Stomach (tissue), 19 donors: ENCODE data around the gene CNTN4. TPM values are rescaled to one million over a fixed set of nuclear protein-coding genes. Genes with fewer than 3 reads are reported as not detected.
A peak's percentile ranks its signal among the peaks of the same experiment; 100 is the strongest.

Experiments
- DNase-seq, 2 donors: peaks; one replicate each; pipeline versions ENCODE4 v3.0.0 to v3.0.0-alpha.2; 2013 to 2019
- H3K27ac ChIP-seq, 5 donors: fragments of 200-600 bp in 4 of 5; sonication (generic) in 4 of 5; one replicate each; pipeline ENCODE4 v1.5.1; 2013 to 2019; ENCODE audit warnings: mild to moderate bottlenecking in 1 of 5, moderate library complexity in 1 of 5
- H3K27me3 ChIP-seq, 3 donors: fragments of 200-600 bp; sonication (generic); one replicate each; pipeline ENCODE4 v1.5.1; 2017 to 2019; ENCODE audit warnings: mixed run types in 1 of 3
- H3K36me3 ChIP-seq, 4 donors: fragments of 200-600 bp; sonication (generic); 1 replicate in 3 of 4; 2 replicates in 1 of 4; pipeline ENCODE4 v1.5.1; 2016 to 2019
- H3K4me1 ChIP-seq, 4 donors: fragments of 200-600 bp; sonication (generic); one replicate each; pipeline ENCODE4 v1.5.1; 2016 to 2019
- H3K4me3 ChIP-seq, 4 donors: fragments of 200-600 bp; sonication (generic) in 3 of 4; one replicate each; pipeline ENCODE4 v1.5.1; 2016 to 2019; ENCODE audit warnings: mild to moderate bottlenecking in 1 of 4
- H3K9me3 ChIP-seq, 4 donors: fragments of 200-600 bp; sonication (generic); one replicate each; pipeline ENCODE4 v1.5.1; 2016 to 2019
- EP300 ChIP-seq: sonication (generic); formaldehyde crosslinking; IDR thresholded peaks from one replicate; pipeline ENCODE4 v1.6.1; 2017; ENCODE audit warnings: antibody characterized with exemption
- POLR2A ChIP-seq, 4 donors: fragments of 450-650 bp; IDR thresholded peaks; one replicate each; pipeline ENCODE4 v1.6.1; 2016; ENCODE audit warnings: antibody characterized with exemption in 4 of 4, control low read depth in 2 of 4, mild to moderate bottlenecking in 1 of 4, moderate library complexity in 1 of 4
- POLR2AphosphoS5 ChIP-seq, 3 donors: sonication (generic); formaldehyde crosslinking; IDR thresholded peaks; one replicate each; pipeline ENCODE4 v1.6.1; 2016; ENCODE audit warnings: antibody characterized with exemption in 3 of 3
- WGBS, 5 donors: extraction: QIAGEN DNeasy Blood & Tissue Kit in 3 of 5; methylation state at CpG; one replicate each; pipeline versions ENCODE4 v1.1.5 to v1.1.7; 2013 to 2018; 5-methylcytosine and 5-hydroxymethylcytosine counted together
- intact Hi-C: fragments of 100-400 bp; cut with DNase I; formaldehyde crosslinking; loops from one replicate; pipeline ENCODE4 v1.15.1; 2023; ENCODE audit warnings: low total_unique reads
- long read RNA-seq, 10 donors: transcript quantifications; one replicate each; lab custom pipeline, GENCODE V29; 2026
- polyA plus RNA-seq, 3 donors: library from polyadenylated mRNA; stranded (reverse); fragments of 200-250 nt; gene quantifications; one replicate each; pipeline ENCODE4 v1.2.3, GENCODE V29; 2013
- total RNA-seq, 5 donors: library from RNA; depleted of rRNA; stranded (reverse); fragments of >200 nt; gene quantifications; one replicate each; pipeline versions ENCODE4 v1.1.0 to v1.2.3, GENCODE V29; 2014 to 2016
- TF ChIP-seq, protein P1 (sequence below), 7 experiments: fragments of 450-650 bp in 4 of 7; fragments of 200-600 bp in 3 of 7; sonication (generic) in 3 of 7; IDR thresholded peaks; one replicate each; pipeline ENCODE4 v1.5.1; 2016 to 2019; ENCODE audit warnings: antibody characterized with exemption in 7 of 7, control low read depth in 2 of 7, mild to moderate bottlenecking in 1 of 7
- donor health status: healthy with polysubstance abuse.
- donor health status: Bipolar disorder and iron deficiency.
- donor health status: healthy.

Gene CNTN4
- 10 to 100 TPM in 2 of 5 donors, 1 to 10 TPM in 2, under 1 TPM in 1; 0.45 to 97.0 (median 8.8) TPM for total RNA-seq
- polyA plus RNA-seq = 1 to 10 TPM in 2 of 3 donors, under 1 TPM in 1; 0.55 to 5.5 (median 2.4) TPM
- long read RNA-seq, donor 1, partial matches to known transcripts = 0 of 1 reads
- long read RNA-seq, donor 1, other reads (novel, unspliced or antisense) = 0 of 1 reads
- long read RNA-seq, donor 2, full-length matches to known transcripts = 2 of 2 reads
- long read RNA-seq, donor 2, partial matches to known transcripts = 0 of 2 reads
- long read RNA-seq, donor 2, other reads (novel, unspliced or antisense) = 0 of 2 reads
- long read RNA-seq, donor 3 = 0 reads
- long read RNA-seq, donor 4 = 0 reads
- long read RNA-seq, donor 5, full-length matches to known transcripts = 1 of 1 reads
- long read RNA-seq, donor 5, partial matches to known transcripts = 0 of 1 reads
- long read RNA-seq, donor 5, other reads (novel, unspliced or antisense) = 0 of 1 reads
- long read RNA-seq, donor 6 = 0 reads
- long read RNA-seq, donor 7, partial matches to known transcripts = 0 of 1 reads
- long read RNA-seq, donor 7, other reads (novel, unspliced or antisense) = 0 of 1 reads
- long read RNA-seq, donor 8 = 0 reads
- long read RNA-seq, donor 9, partial matches to known transcripts = 0 of 2 reads
- long read RNA-seq, donor 9, other reads (novel, unspliced or antisense) = 0 of 2 reads
- long read RNA-seq, donor 10 = 0 reads

GRCh38 chr3:2098398-2099027 is at the start of gene CNTN4:
Gene CNTN4, plus strand, starts transcription at chr3:2098866.
- Histone ChIP-seq H3K9me3 (no peaks in the 10 kb centered on the region), H3K27me3 (peaks cover 0 to 62% (median 24%) of the 10 kb centered on the region in 3 donors), H3K4me3 (peak within 1 kb of the TSS; percentile 48 to 58 (median 50)), H3K36me3 (no peaks in the 10 kb centered on the region), H3K27ac (peak within 1 kb of the TSS; percentile 46 to 82 (median 70)), H3K4me1 (peaks cover 0 to 35% (median 12%) of the 10 kb centered on the region in 4 donors)
- 0 to 4% (median 1%) methylated on average over 7 to 85 of the region's 86 CpGs for WGBS, 5 donors
- intact Hi-C loops = no loop called here
- TF ChIP-seq, protein P1, sequence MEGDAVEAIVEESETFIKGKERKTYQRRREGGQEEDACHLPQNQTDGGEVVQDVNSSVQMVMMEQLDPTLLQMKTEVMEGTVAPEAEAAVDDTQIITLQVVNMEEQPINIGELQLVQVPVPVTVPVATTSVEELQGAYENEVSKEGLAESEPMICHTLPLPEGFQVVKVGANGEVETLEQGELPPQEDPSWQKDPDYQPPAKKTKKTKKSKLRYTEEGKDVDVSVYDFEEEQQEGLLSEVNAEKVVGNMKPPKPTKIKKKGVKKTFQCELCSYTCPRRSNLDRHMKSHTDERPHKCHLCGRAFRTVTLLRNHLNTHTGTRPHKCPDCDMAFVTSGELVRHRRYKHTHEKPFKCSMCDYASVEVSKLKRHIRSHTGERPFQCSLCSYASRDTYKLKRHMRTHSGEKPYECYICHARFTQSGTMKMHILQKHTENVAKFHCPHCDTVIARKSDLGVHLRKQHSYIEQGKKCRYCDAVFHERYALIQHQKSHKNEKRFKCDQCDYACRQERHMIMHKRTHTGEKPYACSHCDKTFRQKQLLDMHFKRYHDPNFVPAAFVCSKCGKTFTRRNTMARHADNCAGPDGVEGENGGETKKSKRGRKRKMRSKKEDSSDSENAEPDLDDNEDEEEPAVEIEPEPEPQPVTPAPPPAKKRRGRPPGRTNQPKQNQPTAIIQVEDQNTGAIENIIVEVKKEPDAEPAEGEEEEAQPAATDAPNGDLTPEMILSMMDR (IDR thresholded peaks at IDR 0.05) = peak in 1 of 7 experiments; percentile 9
- TF ChIP-seq POLR2A (IDR thresholded peaks at IDR 0.05) (no peak), POLR2AphosphoS5 (IDR thresholded peaks at IDR 0.05) (no peak), EP300 (no peak)
- peak; percentile 34 to 96 for DNase-seq

GRCh38 chr3:2061360-2061759 is 37.3 kb upstream of the CNTN4 start:
- no peaks in the 10 kb centered on the region for H3K9me3 ChIP-seq
- no peaks in the 10 kb centered on the region for H3K4me1 ChIP-seq
- no peak for DNase-seq
- no peak overlapping the region for H3K27ac ChIP-seq
- H3K27me3 ChIP-seq = no peaks in the 10 kb centered on the region
- TF ChIP-seq POLR2A (IDR thresholded peaks at IDR 0.05) (no peak), EP300 (no peak), POLR2AphosphoS5 (IDR thresholded peaks at IDR 0.05) (no peak)
- TF ChIP-seq, protein P1 (IDR thresholded peaks at IDR 0.05) = no peak
- no peak overlapping the region for H3K4me3 ChIP-seq
- WGBS, 5 donors = 86 to 91% (median 88%) methylated on average over 4 of the region's 4 CpGs
- no peaks in the 10 kb centered on the region for H3K36me3 ChIP-seq
- intact Hi-C loops = no loop called here

DNA sequence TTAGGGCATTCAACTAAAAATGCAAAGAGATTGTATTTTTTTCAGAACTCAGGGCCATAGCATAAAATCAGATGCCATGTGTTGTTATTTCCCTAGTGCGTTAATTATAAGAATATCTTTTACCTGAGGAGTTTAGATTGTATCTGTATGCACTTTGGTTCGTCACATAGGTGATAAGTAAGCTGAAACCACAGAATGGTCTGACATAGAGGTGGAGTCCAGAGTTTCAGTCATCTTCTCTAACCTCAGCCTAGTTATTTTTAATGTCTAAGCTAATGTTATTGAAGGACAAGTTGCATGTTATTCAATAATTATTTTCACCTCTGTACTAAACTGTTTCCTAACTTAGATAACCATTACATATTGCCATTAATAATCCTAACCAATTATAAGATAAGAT is 27.1 kb upstream of the CNTN4 start:
- no peak for DNase-seq
- TF ChIP-seq POLR2AphosphoS5 (IDR thresholded peaks at IDR 0.05) (no peak), POLR2A (IDR thresholded peaks at IDR 0.05) (no peak), EP300 (no peak)
- TF ChIP-seq, protein P1 (IDR thresholded peaks at IDR 0.05) = no peak
- Histone ChIP-seq H3K4me3 (no peak overlapping the region), H3K27me3 (no peaks in the 10 kb centered on the region), H3K36me3 (no peaks in the 10 kb centered on the region), H3K27ac (no peak overlapping the region), H3K9me3 (no peaks in the 10 kb centered on the region), H3K4me1 (no peaks in the 10 kb centered on the region)
- WGBS, 5 donors = 66 to 82% (median 71%) methylated on average over 2 of the region's 2 CpGs
- intact Hi-C loops = no loop called here

- Histone ChIP-seq H3K9me3 (peaks cover 0 to 18% (median 3%) of the 10 kb centered on the region in 4 donors), H3K27me3 (no peaks in the 10 kb centered on the region), H3K4me1 (no peaks in the 10 kb centered on the region), H3K36me3 (no peaks in the 10 kb centered on the region), H3K4me3 (no peak overlapping the region), H3K27ac (no peak overlapping the region)
- DNase-seq = no peak
- 57 to 71% (median 64%) methylated on average over 3 of the region's 3 CpGs for WGBS, 5 donors
- TF ChIP-seq POLR2AphosphoS5 (IDR thresholded peaks at IDR 0.05) (no peak), POLR2A (IDR thresholded peaks at IDR 0.05) (no peak), EP300 (no peak)
- TF ChIP-seq, protein P1 (IDR thresholded peaks at IDR 0.05) = no peak
- intact Hi-C loops = no loop called here
Measured at GRCh38 chr3:2078821-2079220, 19.8 kb upstream of the CNTN4 start.
